ENCODE results near the gene FBXO31. TPM values are rescaled to one million over a fixed set of nuclear protein-coding genes. Genes with fewer than 3 reads are reported as not detected.
"Not testable (repeated sequence)": the region's sequence is repeated elsewhere in the genome, so short reads cannot be mapped to it uniquely, and the experiment has no call there.

Gene FBXO31
- total and polyA plus RNA-seq, 2 donors (not counting 3 experiments of a cell fraction or from before 2014, with no cell fraction given): 17.1 to 31.8 TPM

GRCh38 chr16:87340198-87340597 lies 43.4 kb downstream of the FBXO31 start:
- Histone ChIP-seq H3K4me1 (ENCODE audit: control insufficient read depth, extremely low read depth, insufficient read depth, low read length) (peaks cover 7% of the 10 kb centered on the region), H4K20me1 (replicated peaks; ENCODE audit: control insufficient read depth, extremely low read depth, insufficient read depth, low read length) (no peaks in the 10 kb centered on the region), H2AFZ (ENCODE audit: low read depth, low read length) (no peak overlapping the region), H3K27me3 (ENCODE audit: control insufficient read depth in 2 of 2, insufficient read depth in 2 of 2, low read length in 2 of 2) (no peaks in the 10 kb centered on the region), H3K79me2 (ENCODE audit: control insufficient read depth, insufficient read depth, low read length) (peaks cover 1% of the 10 kb centered on the region), H3K36me3 (ENCODE audit: control insufficient read depth in 2 of 2, extremely low read depth in 1 of 2, insufficient read depth in 2 of 2, low read length in 2 of 2) (peaks cover 0 to 25% of the 10 kb centered on the region in 2 experiments), H3K27ac (ENCODE audit: insufficient read depth, low read depth, low read length) (no peak overlapping the region), H3K4me2 (ENCODE audit: insufficient read depth, low read length) (no peak overlapping the region), H3K9me3 (replicated peaks; ENCODE audit: control insufficient read depth, insufficient read depth, low read length) (no peaks in the 10 kb centered on the region), H3K9ac (replicated peaks; ENCODE audit: extremely low read depth, insufficient read depth, low read length) (no peak overlapping the region), H3K4me3 (replicated peaks in 1 of 3; ENCODE audit: insufficient read depth in 1 of 3, low read depth in 1 of 3, low read length in 3 of 3) (no peak overlapping the region), H3K9me1 (replicated peaks; ENCODE audit: control insufficient read depth, extremely low read depth, insufficient read depth, low read length) (no peaks in the 10 kb centered on the region)
- DNase-seq (ENCODE audit: low read depth, low spot score) (no peak), FAIRE-seq (no peak)
- no TSS peak for BruUV-seq (replicated peaks)
- CTCF ChIA-PET: interaction anchor here (1.4 kb wide), 2 partner anchors 9 to 16 kb away, joined by 4 to 6 read pairs; no protein-coding TSS in a partner anchor
- intact Hi-C loops (cut with micrococcal nuclease): no loop called here
- POLR2A ChIA-PET: no interaction called here
- dilution Hi-C loops (cut with MboI; ENCODE audit: extremely low pct_ligation_motif_present, low sequenced_read_pairs): no loop called here
- TF ChIP-seq EZH2 (IDR thresholded peaks at IDR 0.05; ENCODE audit: borderline replicate concordance, low read depth, low read length, severe bottlenecking) (no peak), JUN (IDR thresholded peaks at IDR 0.05; ENCODE audit: borderline replicate concordance, insufficient read depth, insufficient read length, low read depth) (no peak), CTCF (IDR thresholded peaks at IDR 0.05; ENCODE audit: extremely low read depth in 1 of 2, insufficient read depth in 1 of 2, low read depth in 1 of 2, low read length in 2 of 2) (no peak), FOS (IDR thresholded peaks at IDR 0.05; ENCODE audit: borderline replicate concordance, insufficient read depth, low read length) (no peak), POLR2AphosphoS5 (IDR thresholded peaks at IDR 0.05; ENCODE audit: insufficient read depth, low read depth, low read length) (no peak), POLR2A (IDR thresholded peaks at IDR 0.05; ENCODE audit: low read depth, low read length) (no peak), GATA2 (IDR thresholded peaks at IDR 0.05; ENCODE audit: insufficient read depth, insufficient read length, low read depth, low read length) (no peak)
- TF ChIP-seq, protein P1, sequence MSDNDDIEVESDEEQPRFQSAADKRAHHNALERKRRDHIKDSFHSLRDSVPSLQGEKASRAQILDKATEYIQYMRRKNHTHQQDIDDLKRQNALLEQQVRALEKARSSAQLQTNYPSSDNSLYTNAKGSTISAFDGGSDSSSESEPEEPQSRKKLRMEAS (IDR thresholded peaks at IDR 0.05; ENCODE audit: insufficient read depth, insufficient read length): no peak

GRCh38 chr16:87339724-87340105 lies 43.9 kb downstream of the FBXO31 start:
- H2AFZ ChIP-seq (ENCODE audit: low read depth, low read length); H3K9me1 ChIP-seq (replicated peaks; ENCODE audit: control insufficient read depth, extremely low read depth, insufficient read depth, low read length); H3K4me3 ChIP-seq (replicated peaks in 1 of 3; ENCODE audit: insufficient read depth in 1 of 3, low read depth in 1 of 3, low read length in 3 of 3); H4K20me1 ChIP-seq (replicated peaks; ENCODE audit: control insufficient read depth, extremely low read depth, insufficient read depth, low read length); H3K27ac ChIP-seq (ENCODE audit: insufficient read depth, low read depth, low read length); H3K27me3 ChIP-seq (ENCODE audit: control insufficient read depth in 2 of 2, insufficient read depth in 2 of 2, low read length in 2 of 2); H3K9ac ChIP-seq (replicated peaks; ENCODE audit: extremely low read depth, insufficient read depth, low read length); DNase-seq (ENCODE audit: low read depth, low spot score); H3K79me2 ChIP-seq (ENCODE audit: control insufficient read depth, insufficient read depth, low read length); FAIRE-seq; dilution Hi-C loops (cut with MboI; ENCODE audit: extremely low pct_ligation_motif_present, low sequenced_read_pairs); H3K4me1 ChIP-seq (ENCODE audit: control insufficient read depth, extremely low read depth, insufficient read depth, low read length); H3K9me3 ChIP-seq (replicated peaks; ENCODE audit: control insufficient read depth, insufficient read depth, low read length); POLR2A ChIA-PET; BruUV-seq (replicated peaks); H3K4me2 ChIP-seq (ENCODE audit: insufficient read depth, low read length); intact Hi-C loops (cut with micrococcal nuclease): not testable (repeated sequence)
- H3K36me3 ChIP-seq (ENCODE audit: control insufficient read depth in 2 of 2, extremely low read depth in 1 of 2, insufficient read depth in 2 of 2, low read length in 2 of 2): peaks cover 0 to 26% of the 10 kb centered on the region in 2 experiments
- CTCF ChIA-PET: interaction anchor here (1.4 kb wide), 2 partner anchors 8 to 15 kb away, joined by 4 to 6 read pairs; no protein-coding TSS in a partner anchor

Data from endothelial cell of umbilical vein (primary cell).